Ovary (tissue), 9 donors: ENCODE data around the gene NPAS3. TPM values are rescaled to one million over a fixed set of nuclear protein-coding genes. Genes with fewer than 3 reads are reported as not detected.

Source experiments
- DNase-seq, 5 donors: peaks; one replicate each; pipeline ENCODE4 v3.0.0-alpha.2; 2019 to 2020
- H3K27ac ChIP-seq, 2 donors: fragments of 200-600 bp; one replicate each; pipeline versions ENCODE4 v1.5.1 to v1.8.0; 2019 to 2022
- H3K27me3 ChIP-seq: fragments of 200-600 bp; one replicate; pipeline ENCODE4 v1.8.0; 2022
- H3K36me3 ChIP-seq: fragments of 200-600 bp; sonication (generic); one replicate; pipeline ENCODE4 v1.5.1; 2019
- H3K4me1 ChIP-seq: one replicate; pipeline ENCODE4 v1.8.1; 2013; ENCODE audit warnings: mild to moderate bottlenecking, moderate library complexity; ENCODE audit not compliant: insufficient read depth
- H3K4me3 ChIP-seq: fragments of 200-600 bp; sonication (generic); one replicate; pipeline ENCODE4 v1.5.1; 2017
- H3K9me3 ChIP-seq, 2 donors: fragments of 200-600 bp in 1 of 2; sonication (generic) in 1 of 2; one replicate each; pipeline versions ENCODE4 v1.5.1 to v1.8.1; 2013 to 2019; ENCODE audit warnings: mild to moderate bottlenecking in 1 of 2, moderate library complexity in 1 of 2
- CTCF ChIP-seq, 3 donors: fragments of 450-650 bp in 2 of 3; fragments of 200-600 bp in 1 of 3; IDR thresholded peaks; one replicate each; pipeline versions ENCODE4 v1.5.1 to v1.8.0; 2016 to 2022; ENCODE audit warnings: antibody characterized with exemption in 3 of 3, mild to moderate bottlenecking in 1 of 3
- EP300 ChIP-seq: sonication (generic); formaldehyde crosslinking; IDR thresholded peaks from one replicate; pipeline ENCODE4 v1.6.1; 2017; ENCODE audit warnings: antibody characterized with exemption
- POLR2A ChIP-seq: fragments of 450-650 bp; IDR thresholded peaks from one replicate; pipeline ENCODE4 v1.6.1; 2017; ENCODE audit warnings: antibody characterized with exemption, mild to moderate bottlenecking, moderate library complexity
- WGBS, 3 donors: extraction: QIAGEN DNeasy Blood & Tissue Kit in 1 of 3; methylation state at CpG; one replicate each; pipeline versions ENCODE4 v1.1.5 to v1.1.7; 2013 to 2017; 5-methylcytosine and 5-hydroxymethylcytosine counted together
- intact Hi-C, 4 donors: fragments of 100-400 bp; cut with DNase I; formaldehyde crosslinking; loops; one replicate each; pipeline versions ENCODE4 v1.11.0 to v1.15.1; 2022 to 2023
- polyA plus RNA-seq, 2 donors: library from polyadenylated mRNA; stranded (reverse); fragments of 200-250 nt in 1 of 2; fragments of 350-450 nt in 1 of 2; fragmentation: Illumina TruSeq in 1 of 2; extraction: RNeasy Lipid Tissue Mini Kit (QIAGEN cat#74804) in 1 of 2; gene quantifications; one replicate each; pipeline ENCODE4 v1.2.3, GENCODE V29; 2013 to 2014
- total RNA-seq, 7 donors: library from RNA; depleted of rRNA in 2 of 7; stranded (reverse); fragments of >200 nt in 2 of 7; fragmentation: NEBNext Ultra II Directional in 3 of 7; extraction: Animal tissue kit (Norgen Biotek cat#: 25700) in 3 of 7; gene quantifications; one replicate each; pipeline versions ENCODE4 v1.1.0 to v1.2.4, GENCODE V29; 2016 to 2023
- donor health status: DM: no; HTN: no; CAD: no; lungs with moderate emphysema.
- donor health status: DM: no; HTN: no; CAD: no.
- donor health status: Bipolar disorder and iron deficiency.
- donor health status: DM: yes; HTN: yes; CAD: no.
- donor health status: DM: no; HTN: no; CAD: no.
- donor health status: DM: yes; HTN: yes; CAD: no.

The NPAS3 gene
- total and polyA plus RNA-seq, 9 donors = 1.9 to 15.4 (median 11.4) TPM

- intact Hi-C loops = no loop called here
- Histone ChIP-seq H3K4me3 (no peak overlapping the region), H3K27ac (no peak overlapping the region), H3K36me3 (no peaks in the 10 kb centered on the region), H3K27me3 (no peaks in the 10 kb centered on the region), H3K4me1 (no peaks in the 10 kb centered on the region), H3K9me3 (no peaks in the 10 kb centered on the region)
- TF ChIP-seq POLR2A (no peak), CTCF (IDR thresholded peaks at IDR 0.05) (no peak), EP300 (no peak)
- WGBS, 3 donors = 77 to 90% (median 89%) methylated on average over 3 of the region's 3 CpGs
- DNase-seq = no peak
These were observed 175.7 kb downstream of the NPAS3 start for GRCh38 chr14:33114331-33114730.

GRCh38 chr14:33118668-33119067 is 180.0 kb downstream of the NPAS3 start:
- 5 to 10% (median 6%) methylated on average over 1 of the region's 1 CpG for WGBS, 3 donors
- Histone ChIP-seq H3K36me3 (no peaks in the 10 kb centered on the region), H3K4me3 (no peak overlapping the region), H3K27me3 (no peaks in the 10 kb centered on the region), H3K9me3 (no peaks in the 10 kb centered on the region), H3K27ac (no peak overlapping the region), H3K4me1 (no peaks in the 10 kb centered on the region)
- intact Hi-C loops = no loop called here
- DNase-seq = no peak
- TF ChIP-seq EP300 (no peak), POLR2A (no peak), CTCF (IDR thresholded peaks at IDR 0.05) (no peak)

DNA sequence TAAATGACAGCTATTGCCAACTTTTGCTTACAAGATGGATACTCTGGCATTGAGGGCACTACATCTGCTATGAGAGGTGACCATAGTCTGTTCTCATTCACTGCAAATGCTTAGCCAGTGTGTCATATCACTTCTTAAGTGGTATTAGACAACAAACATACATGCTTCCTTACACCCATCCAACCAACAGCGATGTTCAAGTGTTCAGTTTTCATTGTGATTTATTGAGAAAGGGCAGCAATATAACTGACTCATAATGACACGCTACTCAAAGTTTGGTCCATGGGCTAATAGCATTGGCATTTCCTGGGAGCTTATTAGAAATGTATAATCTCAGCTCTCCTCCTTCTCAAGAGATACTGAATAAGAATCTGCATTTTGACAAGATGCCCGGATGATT is 181.7 kb downstream of the NPAS3 start:
- Histone ChIP-seq H3K4me1 (no peaks in the 10 kb centered on the region), H3K4me3 (no peak overlapping the region), H3K9me3 (no peaks in the 10 kb centered on the region), H3K27me3 (no peaks in the 10 kb centered on the region), H3K36me3 (no peaks in the 10 kb centered on the region), H3K27ac (no peak overlapping the region)
- intact Hi-C loops = no loop called here
- DNase-seq = no peak
- WGBS, 3 donors = 66 to 98% (median 97%) methylated on average over 3 of the region's 3 CpGs
- TF ChIP-seq EP300 (no peak), POLR2A (no peak), CTCF (IDR thresholded peaks at IDR 0.05) (no peak)

GRCh38 chr14:33120966-33121365 is 182.3 kb downstream of the NPAS3 start:
- no peak overlapping the region for H3K4me3 ChIP-seq
- intact Hi-C loops = no loop called here
- H3K27ac ChIP-seq = no peak overlapping the region
- no peaks in the 10 kb centered on the region for H3K27me3 ChIP-seq
- TF ChIP-seq EP300 = no peak
- TF ChIP-seq POLR2A = no peak
- no peak for TF ChIP-seq CTCF (IDR thresholded peaks at IDR 0.05)
- H3K4me1 ChIP-seq = no peaks in the 10 kb centered on the region
- no peaks in the 10 kb centered on the region for H3K36me3 ChIP-seq
- WGBS, 3 donors = 86 to 88% (median 88%) methylated on average over 4 of the region's 4 CpGs
- DNase-seq = no peak
- no peaks in the 10 kb centered on the region for H3K9me3 ChIP-seq

GRCh38 chr14:33123281-33123680 is 184.6 kb downstream of the NPAS3 start:
- TF ChIP-seq EP300 (no peak), CTCF (IDR thresholded peaks at IDR 0.05) (no peak), POLR2A (no peak)
- H3K36me3 ChIP-seq = no peaks in the 10 kb centered on the region
- H3K4me1 ChIP-seq = no peaks in the 10 kb centered on the region
- no peaks in the 10 kb centered on the region for H3K9me3 ChIP-seq
- H3K27me3 ChIP-seq = no peaks in the 10 kb centered on the region
- H3K27ac ChIP-seq = no peak overlapping the region
- no peak for DNase-seq
- H3K4me3 ChIP-seq = no peak overlapping the region
- 89 to 94% (median 93%) methylated on average over 2 of the region's 2 CpGs for WGBS, 3 donors
- intact Hi-C loops = no loop called here
